ENCODE results near the gene MED29.
A peak's percentile ranks its signal among the peaks of the same experiment; 100 is the strongest.
"Not testable (repeated sequence)": the region's sequence is repeated elsewhere in the genome, so short reads cannot be mapped to it uniquely, and the experiment has no call there.

Gene MED29

DNA sequence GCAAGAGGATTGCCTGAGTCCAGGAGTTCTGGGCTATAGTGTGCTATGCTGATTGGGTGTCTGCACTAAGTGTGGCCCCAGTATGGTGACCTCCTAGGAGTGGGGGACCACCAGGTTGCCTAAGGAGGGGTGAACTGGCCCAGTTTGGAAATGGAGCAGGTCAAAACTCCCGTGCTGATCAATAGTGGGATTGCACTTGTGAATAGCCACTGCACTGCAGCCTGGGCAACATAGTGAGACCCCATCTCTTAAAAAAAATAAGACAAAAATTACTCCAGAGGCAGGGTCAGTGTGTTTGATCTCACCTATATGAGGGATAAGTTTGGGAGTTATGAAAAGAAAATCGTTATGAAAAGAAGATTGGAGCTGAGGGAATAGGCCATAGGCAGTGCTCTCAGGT lies 22.0 kb upstream of the MED29 start:
- H3K9me3 ChIP-seq = no peaks in the 10 kb centered on the region
- H3K36me3 ChIP-seq = peaks cover 99% of the 10 kb centered on the region
- no peak for TF ChIP-seq Cebpa-rat (IDR thresholded peaks at IDR 0.05)
- peaks cover 23% of the 10 kb centered on the region for H3K4me1 ChIP-seq
- peaks cover 31% of the 10 kb centered on the region for H4K20me1 ChIP-seq
- H3K27me3 ChIP-seq = no peaks in the 10 kb centered on the region
- no peak overlapping the region for H3K9ac ChIP-seq
- no peak overlapping the region for H3K4me2 ChIP-seq
- H3K4me3 ChIP-seq = no peak overlapping the region
- H3K27ac ChIP-seq = no peak overlapping the region

DNA sequence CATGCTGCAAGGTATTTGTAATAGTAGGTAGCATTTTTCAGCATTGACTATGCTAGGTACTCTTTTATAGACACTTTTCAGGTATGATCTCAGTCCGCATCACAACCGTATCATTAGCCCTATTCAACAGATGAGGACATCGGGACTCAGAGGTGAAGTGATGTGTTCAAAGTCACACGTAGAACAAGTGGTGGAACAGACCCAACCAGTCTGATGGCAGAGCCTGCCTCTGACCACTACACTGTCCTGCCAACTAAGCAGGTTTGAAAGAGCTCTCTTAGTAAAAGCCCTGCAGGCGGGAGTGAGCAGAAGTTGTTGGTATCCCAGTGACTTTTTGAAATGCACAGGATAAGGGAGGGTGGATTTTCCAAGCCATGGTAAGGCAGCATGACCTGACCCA lies 20.4 kb upstream of the MED29 start:
- TF ChIP-seq Cebpa-rat (IDR thresholded peaks at IDR 0.05) = no peak
- Histone ChIP-seq H3K4me3 (no peak overlapping the region), H3K9ac (no peak overlapping the region), H3K9me3 (no peaks in the 10 kb centered on the region), H3K27ac (no peak overlapping the region), H3K36me3 (peaks cover 99% of the 10 kb centered on the region), H3K4me1 (peaks cover 13% of the 10 kb centered on the region; the same call in 1 of the 2 replicates), H3K4me2 (no peak overlapping the region), H4K20me1 (peaks cover 37% of the 10 kb centered on the region), H3K27me3 (no peaks in the 10 kb centered on the region)

- Histone ChIP-seq H3K4me1 (peaks cover 5% of the 10 kb centered on the region; the same call in 1 of the 2 replicates), H3K36me3 (peaks cover 99% of the 10 kb centered on the region), H4K20me1 (peaks cover 45% of the 10 kb centered on the region), H3K27ac (peak overlapping the region; percentile 13; the same call in 1 of the 2 replicates), H3K4me2 (no peak overlapping the region), H3K9ac (no peak overlapping the region), H3K27me3 (no peaks in the 10 kb centered on the region), H3K9me3 (no peaks in the 10 kb centered on the region), H3K4me3 (no peak overlapping the region)
- no peak for TF ChIP-seq Cebpa-rat (IDR thresholded peaks at IDR 0.05)
These were observed 19.0 kb upstream of the MED29 start for GRCh38 chr19:39372047-39372802.

DNA sequence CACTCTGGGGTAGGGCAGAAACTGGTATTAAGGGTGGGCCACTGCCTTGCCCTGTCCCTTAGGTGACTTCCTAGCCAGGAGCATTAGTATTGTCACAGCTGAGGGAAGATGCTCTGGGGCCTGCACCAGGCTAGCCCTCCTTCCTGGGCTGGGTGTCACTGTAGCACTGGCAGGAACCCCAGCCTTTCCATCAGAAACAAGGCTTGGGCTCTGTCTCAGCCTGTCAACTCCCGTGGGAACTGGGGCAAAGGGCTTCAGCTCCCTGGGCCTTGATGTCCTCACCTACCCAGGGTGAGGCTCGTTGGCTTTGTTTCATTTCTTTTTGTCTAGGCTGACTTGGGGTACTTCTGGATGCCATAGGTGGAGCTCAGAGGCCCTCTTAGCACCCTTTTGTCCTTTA lies 18.2 kb upstream of the MED29 start:
- Histone ChIP-seq H3K36me3 (peaks cover 100% of the 10 kb centered on the region), H3K4me3 (no peak overlapping the region), H3K9ac (no peak overlapping the region), H3K27me3 (no peaks in the 10 kb centered on the region), H3K4me1 (no peaks in the 10 kb centered on the region), H3K27ac (0 out of 2 replicates have a peak overlapping the region, but pooled peaks have one; percentile 13), H3K9me3 (no peaks in the 10 kb centered on the region), H4K20me1 (peaks cover 52% of the 10 kb centered on the region), H3K4me2 (no peak overlapping the region)
- TF ChIP-seq Cebpa-rat (IDR thresholded peaks at IDR 0.05) = no peak

DNA sequence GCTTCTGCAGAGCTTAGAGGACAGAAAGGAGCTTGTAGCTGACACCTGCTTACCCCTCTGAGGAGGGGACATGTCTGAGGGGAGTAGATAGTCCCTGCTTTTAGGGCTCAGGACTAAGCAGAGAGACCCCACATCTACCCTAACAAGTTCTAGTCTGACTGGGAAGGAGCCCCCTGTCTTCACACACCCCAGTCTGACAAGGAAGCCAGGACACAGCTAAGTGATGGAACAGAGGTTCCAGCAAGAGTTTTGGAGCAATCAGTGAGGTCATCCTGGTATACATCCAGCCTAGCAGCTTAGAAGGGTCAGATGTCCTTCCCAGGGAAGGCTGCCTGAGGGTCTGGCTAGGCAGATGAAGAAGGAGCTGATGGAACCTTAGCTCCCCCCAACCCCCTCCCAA lies 15.2 kb upstream of the MED29 start:
- Histone ChIP-seq H3K27me3 (no peaks in the 10 kb centered on the region), H3K9ac (no peak overlapping the region), H4K20me1 (peaks cover 48% of the 10 kb centered on the region), H3K9me3 (no peaks in the 10 kb centered on the region), H3K36me3 (peaks cover 100% of the 10 kb centered on the region), H3K27ac (no peak overlapping the region), H3K4me3 (no peak overlapping the region), H3K4me1 (no peaks in the 10 kb centered on the region; the same call in 1 of the 2 replicates), H3K4me2 (no peak overlapping the region)
- TF ChIP-seq Cebpa-rat (IDR thresholded peaks at IDR 0.05) = no peak

DNA sequence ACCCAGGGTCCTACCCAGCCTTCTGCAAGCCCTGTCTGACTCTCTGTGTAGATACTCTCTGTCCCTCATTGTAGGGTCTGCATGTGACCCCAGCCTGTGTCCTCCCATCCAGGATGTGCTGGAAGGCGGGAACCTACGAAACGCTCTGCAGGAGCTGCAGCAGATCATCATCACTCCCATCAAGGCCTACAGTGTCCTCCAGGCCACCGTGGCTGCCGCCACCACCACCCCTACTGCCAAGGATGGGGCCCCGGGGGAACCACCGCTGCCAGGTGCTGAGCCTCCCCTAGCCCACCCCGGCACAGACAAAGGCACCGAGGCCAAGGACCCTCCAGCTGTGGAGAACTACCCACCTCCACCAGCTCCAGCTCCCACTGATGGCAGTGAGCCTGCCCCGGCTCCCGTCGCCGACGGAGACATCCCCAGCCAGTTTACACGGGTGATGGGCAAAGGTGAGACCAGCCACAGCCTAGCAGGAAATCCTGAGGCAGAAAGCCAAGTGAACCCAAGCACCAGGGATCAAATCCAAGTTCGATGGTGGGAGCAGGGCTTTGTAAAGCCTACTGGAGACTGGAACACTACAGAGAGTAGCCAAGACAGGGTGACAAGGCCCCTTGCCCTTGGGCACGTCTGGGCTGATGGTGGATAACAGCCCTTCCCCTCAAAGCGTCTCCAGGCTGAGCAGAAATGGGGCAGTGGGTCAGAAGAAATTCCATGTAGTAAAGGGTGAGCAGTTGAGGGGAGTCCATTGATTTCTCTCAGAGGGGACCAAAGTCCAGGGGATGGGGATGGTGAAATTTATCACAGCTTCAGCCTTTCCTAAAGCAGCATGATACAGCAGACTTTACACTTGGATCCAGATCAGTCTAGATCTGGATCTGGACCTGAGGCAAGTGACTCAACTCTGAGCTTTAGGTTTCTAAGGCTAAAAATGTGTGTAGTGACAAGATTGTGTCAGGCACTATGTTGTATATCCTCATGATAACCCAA lies 13.5 kb upstream of the MED29 start:
- Histone ChIP-seq H3K4me2 (no peak overlapping the region), H3K27me3 (no peaks in the 10 kb centered on the region), H3K9me3 (no peaks in the 10 kb centered on the region), H3K4me3 (no peak overlapping the region), H3K9ac (no peak overlapping the region), H3K4me1 (no peaks in the 10 kb centered on the region; the same call in 1 of the 2 replicates), H4K20me1 (peaks cover 36% of the 10 kb centered on the region), H3K27ac (no peak overlapping the region), H3K36me3 (peaks cover 100% of the 10 kb centered on the region)
- no peak for TF ChIP-seq Cebpa-rat (IDR thresholded peaks at IDR 0.05)

DNA sequence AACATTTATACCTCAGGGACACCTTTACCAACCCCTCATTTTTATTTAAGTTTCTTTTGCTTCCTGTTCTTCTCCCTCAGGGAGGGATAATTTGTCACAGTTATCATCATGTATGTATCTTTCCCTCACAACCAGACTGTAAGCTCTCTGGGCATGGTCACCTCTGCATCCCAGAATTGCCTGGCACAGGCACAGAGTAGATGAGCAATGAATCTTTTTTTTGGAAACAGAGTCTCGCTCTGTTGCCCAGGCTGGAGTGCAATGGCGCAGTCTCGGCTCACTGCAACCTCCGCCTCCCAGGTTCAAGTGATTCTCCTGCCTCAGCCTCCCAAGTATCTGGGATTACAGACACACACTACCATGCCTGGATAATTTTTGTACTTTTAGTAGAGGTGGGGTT lies 11.8 kb upstream of the MED29 start:
- Histone ChIP-seq H4K20me1 (peaks cover 29% of the 10 kb centered on the region; the same call in 1 of the 2 replicates), H3K36me3 (peaks cover 100% of the 10 kb centered on the region)
- not testable (repeated sequence) for H3K4me2 ChIP-seq, H3K4me1 ChIP-seq, H3K27me3 ChIP-seq, H3K4me3 ChIP-seq, H3K9me3 ChIP-seq, H3K27ac ChIP-seq, H3K9ac ChIP-seq

DNA sequence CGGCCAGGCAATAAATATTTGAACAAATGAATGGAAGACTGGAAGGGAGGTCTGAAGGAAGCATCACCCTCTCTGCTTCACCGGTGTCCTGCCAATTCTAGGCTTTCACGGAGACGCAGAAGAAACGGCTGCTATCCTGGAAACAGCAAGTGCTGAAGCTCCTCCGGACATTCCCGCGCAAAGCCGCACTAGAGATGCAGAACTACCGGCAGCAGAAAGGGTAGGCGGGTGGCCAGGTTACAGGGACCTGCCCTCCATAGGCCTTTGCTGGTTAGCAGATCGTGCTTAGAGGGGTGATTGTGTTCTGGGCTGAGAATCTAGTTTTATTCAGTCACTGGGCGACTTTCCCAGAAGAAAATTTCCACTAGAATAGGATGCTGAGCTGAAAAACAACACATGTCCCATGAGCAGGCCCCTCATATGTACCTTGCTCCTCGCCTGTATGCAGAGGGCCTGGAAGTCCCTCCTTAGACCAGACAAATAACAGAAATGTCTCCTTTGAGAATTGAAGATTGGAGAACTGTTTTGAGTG lies 11.2 kb upstream of the MED29 start:
- Histone ChIP-seq H3K27me3 (no peaks in the 10 kb centered on the region), H3K36me3 (peaks cover 100% of the 10 kb centered on the region), H3K4me1 (no peaks in the 10 kb centered on the region; the same call in 1 of the 2 replicates), H3K4me2 (no peak overlapping the region), H4K20me1 (peaks cover 26% of the 10 kb centered on the region), H3K27ac (no peak overlapping the region), H3K9ac (peak overlapping the region; percentile 34; the same call in 1 of the 2 replicates), H3K9me3 (no peaks in the 10 kb centered on the region), H3K4me3 (no peak overlapping the region)
- TF ChIP-seq Cebpa-rat (IDR thresholded peaks at IDR 0.05) = no peak

GRCh38 chr19:39380521-39381502 lies 10.4 kb upstream of the MED29 start:
- no peak overlapping the region for H3K4me2 ChIP-seq
- no peak overlapping the region for H3K27ac ChIP-seq
- 0 out of 2 replicates have a peak overlapping the region, but pooled peaks have one; percentile 34 for H3K9ac ChIP-seq
- no peaks in the 10 kb centered on the region for H3K9me3 ChIP-seq
- H3K4me3 ChIP-seq = no peak overlapping the region
- peaks cover 100% of the 10 kb centered on the region for H3K36me3 ChIP-seq
- no peaks in the 10 kb centered on the region for H3K27me3 ChIP-seq
- peaks cover 27% of the 10 kb centered on the region for H4K20me1 ChIP-seq
- no peaks in the 10 kb centered on the region; the same call in 1 of the 2 replicates for H3K4me1 ChIP-seq
- TF ChIP-seq Cebpa-rat (IDR thresholded peaks at IDR 0.05) = no peak
